GM23248 (cell line): Measurements from ENCODE around the gene TRMU. TPM values are rescaled to one million over a fixed set of nuclear protein-coding genes. Genes with fewer than 3 reads are reported as not detected.
A peak's percentile ranks its signal among the peaks of the same experiment; 100 is the strongest.

Experiments used
- DNase-seq: peaks from one replicate; pipeline ENCODE4 v3.0.0-alpha.2; 2015
- H2AFZ ChIP-seq: fragments of 200-600 bp; sonication (generic); 2 replicates; pipeline ENCODE4 v1.6.1; 2016; ENCODE audit warnings: antibody characterized with exemption
- H3F3A ChIP-seq: fragments of 200-600 bp; sonication (generic); 2 replicates; pipeline ENCODE4 v1.6.1; 2016; ENCODE audit warnings: mild to moderate bottlenecking, antibody characterized with exemption, mixed run types; ENCODE audit not compliant: insufficient read depth
- H3K27ac ChIP-seq: fragments of 200-600 bp; sonication (generic); 2 replicates; pipeline ENCODE4 v1.5.1; 2016; ENCODE audit warnings: mild to moderate bottlenecking
- H3K27me3 ChIP-seq: fragments of 200-600 bp; sonication (generic); replicated peaks from 2 replicates; pipeline ENCODE4 v1.6.1; 2016; ENCODE audit warnings: mild to moderate bottlenecking; ENCODE audit not compliant: insufficient read depth
- H3K36me3 ChIP-seq: fragments of 200-600 bp; sonication (generic); 2 replicates; pipeline ENCODE4 v1.6.1; 2016; ENCODE audit warnings: low read depth, mild to moderate bottlenecking
- H3K4me1 ChIP-seq: fragments of 200-600 bp; sonication (generic); 2 replicates; pipeline ENCODE4 v1.6.1; 2016; ENCODE audit warnings: mild to moderate bottlenecking; ENCODE audit not compliant: insufficient read depth
- H3K4me2 ChIP-seq: fragments of 200-600 bp; sonication (generic); one replicate; pipeline ENCODE4 v1.6.1; 2016; ENCODE audit warnings: mild to moderate bottlenecking; ENCODE audit not compliant: unreplicated experiment
- H3K4me3 ChIP-seq: fragments of 200-600 bp; sonication (generic); 2 replicates; pipeline ENCODE4 v1.5.1; 2016; ENCODE audit warnings: mild to moderate bottlenecking
- H3K79me2 ChIP-seq: fragments of 200-600 bp; sonication (generic); 2 replicates; pipeline ENCODE4 v1.6.1; 2016; ENCODE audit warnings: mild to moderate bottlenecking; ENCODE audit not compliant: insufficient read depth
- H3K9ac ChIP-seq: fragments of 200-600 bp; sonication (generic); 2 replicates; pipeline ENCODE4 v1.6.1; 2016; ENCODE audit warnings: mild to moderate bottlenecking
- H3K9me2 ChIP-seq: fragments of 200-600 bp; sonication (generic); 2 replicates; pipeline ENCODE4 v1.6.1; 2016; ENCODE audit warnings: mixed run types, mild to moderate bottlenecking, moderate library complexity; ENCODE audit not compliant: insufficient read depth
- H3K9me3 ChIP-seq: fragments of 200-600 bp; sonication (generic); one replicate; pipeline ENCODE4 v1.6.1; 2017; ENCODE audit warnings: low read depth
- H4K20me1 ChIP-seq: fragments of 200-600 bp; sonication (generic); 2 replicates; pipeline ENCODE4 v1.6.0; 2016; ENCODE audit not compliant: insufficient read depth
- EZH2 ChIP-seq: fragments of 200-600 bp; sonication (generic); IDR thresholded peaks from 2 replicates; pipeline ENCODE4 v1.6.1; 2018; ENCODE audit warnings: antibody characterized with exemption, mild to moderate bottlenecking; ENCODE audit not compliant: insufficient read depth, poor library complexity, severe bottlenecking
- EZH2phosphoT487 ChIP-seq: fragments of 200-600 bp; sonication (generic); IDR thresholded peaks from 2 replicates; pipeline ENCODE4 v1.6.1; 2018; ENCODE audit warnings: antibody characterized with exemption, moderate library complexity, mild to moderate bottlenecking, low read depth; ENCODE audit not compliant: insufficient read depth
- WGBS, 2 experiments: methylation state at CpG; one replicate each; pipeline ENCODE4 v1.1.6; 2015 to 2017; ENCODE audit warnings: low lambda C conversion rate in 2 of 2, low coverage in 1 of 2; ENCODE audit errors: missing lambda C conversion rate in 2 of 2; 5-methylcytosine and 5-hydroxymethylcytosine counted together
- in situ Hi-C: fragments of 300-500 bp; cut with MboI; formaldehyde crosslinking; loops from 2 replicates; pipeline ENCODE4 v1.15.0; 2020
- polyA plus RNA-seq: library from polyadenylated mRNA; unstranded; fragments of >200 nt; fragmentation: Nextera tagmentation; extraction: Ambion mirVana; gene quantifications from 2 replicates; pipeline ENCODE4 v1.2.1, GENCODE V29; 2016
- total RNA-seq: library from RNA; depleted of rRNA; stranded (reverse); fragments of >200 nt; shearing (Covaris generic); gene quantifications from 2 replicates; pipeline ENCODE4 v1.2.3, GENCODE V29; 2014

The TRMU gene
- total and polyA plus RNA-seq, 2 experiments from 2014 or later, result 27.0 to 38.4 TPM

GRCh38 chr22:46353483-46354105 is 18.1 kb downstream of the TRMU start:
- 91% methylated on average over 8 of the region's 8 CpGs for WGBS, 2 experiments
- H3K27ac ChIP-seq, result no peak overlapping the region
- H3F3A ChIP-seq, result no peaks in the 10 kb centered on the region
- no peaks in the 10 kb centered on the region for H3K9me3 ChIP-seq
- DNase-seq, result no peak
- no peak for TF ChIP-seq EZH2
- TF ChIP-seq EZH2phosphoT487, result no peak
- no peaks in the 10 kb centered on the region for H3K27me3 ChIP-seq
- in situ Hi-C loops, result loop anchor here (10.0 kb wide), 1 partner anchor 191 kb away; no protein-coding TSS in a partner anchor
- no peaks in the 10 kb centered on the region for H4K20me1 ChIP-seq
- no peaks in the 10 kb centered on the region; the same call in 1 of the 2 replicates for H3K79me2 ChIP-seq
- H3K36me3 ChIP-seq, result peaks cover 7% of the 10 kb centered on the region; the same call in 1 of the 2 replicates
- no peaks in the 10 kb centered on the region for H3K4me1 ChIP-seq
- H3K4me2 ChIP-seq, result no peak overlapping the region
- no peak overlapping the region for H3K9ac ChIP-seq
- no peak overlapping the region for H3K4me3 ChIP-seq
- H2AFZ ChIP-seq, result no peak overlapping the region
- no peaks in the 10 kb centered on the region for H3K9me2 ChIP-seq

- Histone ChIP-seq H4K20me1 (no peaks in the 10 kb centered on the region), H3K27ac (no peak overlapping the region), H3K36me3 (peaks cover 6% of the 10 kb centered on the region; the same call in 1 of the 2 replicates), H3K27me3 (no peaks in the 10 kb centered on the region), H2AFZ (no peak overlapping the region), H3K9me3 (no peaks in the 10 kb centered on the region), H3K9me2 (no peaks in the 10 kb centered on the region), H3F3A (no peaks in the 10 kb centered on the region), H3K9ac (no peak overlapping the region), H3K4me1 (no peaks in the 10 kb centered on the region), H3K4me2 (no peak overlapping the region), H3K4me3 (no peak overlapping the region), H3K79me2 (no peaks in the 10 kb centered on the region; the same call in 1 of the 2 replicates)
- WGBS, 2 experiments, result 85 to 86% methylated on average over 21 of the region's 21 CpGs
- TF ChIP-seq EZH2phosphoT487 (no peak), EZH2 (no peak)
- in situ Hi-C loops, result loop anchor here (10.0 kb wide), 1 partner anchor 190 kb away; no protein-coding TSS in a partner anchor
- DNase-seq, result no peak
These were observed 18.9 kb downstream of the TRMU start for GRCh38 chr22:46354176-46354992.

- Histone ChIP-seq H3F3A (no peaks in the 10 kb centered on the region), H2AFZ (no peak overlapping the region), H3K27ac (no peak overlapping the region), H3K4me2 (no peak overlapping the region), H3K9ac (no peak overlapping the region), H3K4me3 (no peak overlapping the region), H3K4me1 (no peaks in the 10 kb centered on the region), H4K20me1 (no peaks in the 10 kb centered on the region), H3K9me3 (no peaks in the 10 kb centered on the region), H3K79me2 (no peaks in the 10 kb centered on the region; the same call in 1 of the 2 replicates), H3K9me2 (no peaks in the 10 kb centered on the region), H3K27me3 (no peaks in the 10 kb centered on the region), H3K36me3 (peaks cover 4% of the 10 kb centered on the region; the same call in 1 of the 2 replicates)
- WGBS, 2 experiments, result 93 to 96% methylated on average over 7 of the region's 7 CpGs
- TF ChIP-seq EZH2 (no peak), EZH2phosphoT487 (no peak)
- DNase-seq, result no peak
- in situ Hi-C loops, result loop anchor here (10.0 kb wide), 1 partner anchor 190 kb away; no protein-coding TSS in a partner anchor
These were observed 19.4 kb downstream of the TRMU start for GRCh38 chr22:46354993-46355305.

GRCh38 chr22:46355369-46355995 is 20.0 kb downstream of the TRMU start:
- WGBS, 2 experiments, result 53 to 62% methylated on average over 22 of the region's 22 CpGs
- peak; percentile 60 for DNase-seq
- in situ Hi-C loops, result loop anchor here (10.0 kb wide), 1 partner anchor 189 kb away; no protein-coding TSS in a partner anchor

More at GRCh38 chr22:46355369-46355995, 20.0 kb downstream of the TRMU start:
- Histone ChIP-seq H3K27ac (no peak overlapping the region), H2AFZ (no peak overlapping the region), H4K20me1 (no peaks in the 10 kb centered on the region), H3K4me1 (no peaks in the 10 kb centered on the region), H3K27me3 (no peaks in the 10 kb centered on the region), H3K9me2 (no peaks in the 10 kb centered on the region), H3K9ac (no peak overlapping the region), H3F3A (0 out of 2 replicates have a peak, but pooled peaks cover 2% of the 10 kb centered on the region), H3K36me3 (no peaks in the 10 kb centered on the region; the same call in 1 of the 2 replicates), H3K79me2 (no peaks in the 10 kb centered on the region), H3K4me3 (no peak overlapping the region), H3K9me3 (no peaks in the 10 kb centered on the region), H3K4me2 (no peak overlapping the region)
- no peak for TF ChIP-seq EZH2
- no peak for TF ChIP-seq EZH2phosphoT487
